Psoas muscle (tissue), 8 donors: ENCODE data around the gene PTPRK. TPM values are rescaled to one million over a fixed set of nuclear protein-coding genes. Genes with fewer than 3 reads are reported as not detected.

Source experiments
- ATAC-seq, 4 donors: fragments of 200-7000 bp; cut with Tn5 transposase; one replicate each; pipeline ENCODE4 v1.9.1; 2020; ENCODE audit warnings: moderate library complexity in 3 of 4, mild to moderate bottlenecking in 2 of 4
- DNase-seq, 2 donors: peaks; one replicate each; pipeline ENCODE4 v3.0.0-alpha.2; 2020
- H3K27ac ChIP-seq: fragments of 200-600 bp; one replicate; pipeline ENCODE4 v1.8.0; 2022
- H3K27me3 ChIP-seq, 3 donors: fragments of 200-600 bp in 1 of 3; one replicate each; pipeline versions ENCODE4 v1.6.1 to v1.8.0; 2013 to 2022; ENCODE audit warnings: low read length in 2 of 3, mild to moderate bottlenecking in 2 of 3, moderate library complexity in 1 of 3; ENCODE audit not compliant: insufficient read depth in 3 of 3
- H3K36me3 ChIP-seq, 2 donors: fragments of 200-600 bp in 1 of 2; one replicate each; pipeline versions ENCODE4 v1.6.1 to v1.8.0; 2013 to 2022; ENCODE audit warnings: low read depth in 1 of 2, mild to moderate bottlenecking in 1 of 2, moderate library complexity in 1 of 2; ENCODE audit not compliant: insufficient read depth in 1 of 2
- H3K4me1 ChIP-seq: fragments of 200-600 bp; one replicate; pipeline ENCODE4 v1.8.0; 2022
- H3K4me3 ChIP-seq: fragments of 200-600 bp; one replicate; pipeline ENCODE4 v1.8.0; 2022; ENCODE audit warnings: mild to moderate bottlenecking
- H3K9me3 ChIP-seq: fragments of 200-600 bp; one replicate; pipeline ENCODE4 v1.8.0; 2022
- CTCF ChIP-seq: fragments of 200-600 bp; IDR thresholded peaks from one replicate; pipeline ENCODE4 v1.8.0; 2022; ENCODE audit warnings: antibody characterized with exemption
- WGBS, 3 donors: extraction: QIAGEN DNeasy Blood & Tissue Kit; methylation state at CpG; one replicate each; pipeline versions ENCODE4 v1.1.6 to v1.1.7; 2013; 5-methylcytosine and 5-hydroxymethylcytosine counted together
- intact Hi-C, 2 donors: fragments of 100-400 bp; cut with DNase I; formaldehyde crosslinking; loops; one replicate each; pipeline versions ENCODE4 v1.11.0 to v1.14.2; 2022
- polyA plus RNA-seq, 3 donors: library from polyadenylated mRNA; stranded (reverse); fragments of 200-250 nt; gene quantifications; one replicate each; pipeline ENCODE4 v1.2.3, GENCODE V29; 2013
- total RNA-seq, 4 donors: library from RNA; stranded (reverse); fragmentation: NEBNext Ultra II Directional in 2 of 4; extraction: Animal tissue kit (Norgen Biotek cat#: 25700) in 2 of 4; gene quantifications; one replicate each; pipeline versions ENCODE4 v1.2.1 to v1.2.4, GENCODE V29; 2021 to 2023
- donor health status: healthy with polysubstance abuse.
- donor health status: DM: no; HTN: no; CAD: no; lungs with moderate emphysema.
- donor health status: Bipolar disorder and iron deficiency.
- donor health status: healthy.
- donor health status: DM: yes; HTN: yes; CAD: no.
- donor health status: DM: no; HTN: no; CAD: no.
- donor health status: DM: no; HTN: no; CAD: no.
- donor health status: DM: yes; HTN: yes; CAD: no.

PTPRK gene
- total and polyA plus RNA-seq, 7 donors = 3.2 to 10.6 (median 9.1) TPM

GRCh38 chr6:128259029-128259724 lies 261.2 kb downstream of the PTPRK start:
- 56 to 78% (median 60%) methylated on average over 2 of the region's 2 CpGs for WGBS, 3 donors
- DNase-seq (no peak), ATAC-seq (no peak)
- intact Hi-C loops = loop anchor here in 1 of 2 donors (10.0 kb wide), 1 partner anchor 256 kb away; no protein-coding TSS in a partner anchor
- Histone ChIP-seq H3K4me3 (no peak overlapping the region), H3K4me1 (no peaks in the 10 kb centered on the region), H3K36me3 (no peaks in the 10 kb centered on the region), H3K9me3 (no peaks in the 10 kb centered on the region), H3K27me3 (no peaks in the 10 kb centered on the region), H3K27ac (no peak overlapping the region)
- TF ChIP-seq CTCF = no peak

- DNase-seq = no peak
- no peak for TF ChIP-seq CTCF
- Histone ChIP-seq H3K4me1 (no peaks in the 10 kb centered on the region), H3K4me3 (no peak overlapping the region), H3K27ac (no peak overlapping the region), H3K36me3 (no peaks in the 10 kb centered on the region), H3K27me3 (no peaks in the 10 kb centered on the region), H3K9me3 (no peaks in the 10 kb centered on the region)
- no peak for ATAC-seq
- WGBS, 3 donors = 95 to 97% (median 97%) methylated on average over 5 of the region's 5 CpGs
- intact Hi-C loops = loop anchor here in 1 of 2 donors (10.0 kb wide), 1 partner anchor 259 kb away; no protein-coding TSS in a partner anchor
Observed at GRCh38 chr6:128256095-128256494, 264.3 kb downstream of the PTPRK start.

DNA sequence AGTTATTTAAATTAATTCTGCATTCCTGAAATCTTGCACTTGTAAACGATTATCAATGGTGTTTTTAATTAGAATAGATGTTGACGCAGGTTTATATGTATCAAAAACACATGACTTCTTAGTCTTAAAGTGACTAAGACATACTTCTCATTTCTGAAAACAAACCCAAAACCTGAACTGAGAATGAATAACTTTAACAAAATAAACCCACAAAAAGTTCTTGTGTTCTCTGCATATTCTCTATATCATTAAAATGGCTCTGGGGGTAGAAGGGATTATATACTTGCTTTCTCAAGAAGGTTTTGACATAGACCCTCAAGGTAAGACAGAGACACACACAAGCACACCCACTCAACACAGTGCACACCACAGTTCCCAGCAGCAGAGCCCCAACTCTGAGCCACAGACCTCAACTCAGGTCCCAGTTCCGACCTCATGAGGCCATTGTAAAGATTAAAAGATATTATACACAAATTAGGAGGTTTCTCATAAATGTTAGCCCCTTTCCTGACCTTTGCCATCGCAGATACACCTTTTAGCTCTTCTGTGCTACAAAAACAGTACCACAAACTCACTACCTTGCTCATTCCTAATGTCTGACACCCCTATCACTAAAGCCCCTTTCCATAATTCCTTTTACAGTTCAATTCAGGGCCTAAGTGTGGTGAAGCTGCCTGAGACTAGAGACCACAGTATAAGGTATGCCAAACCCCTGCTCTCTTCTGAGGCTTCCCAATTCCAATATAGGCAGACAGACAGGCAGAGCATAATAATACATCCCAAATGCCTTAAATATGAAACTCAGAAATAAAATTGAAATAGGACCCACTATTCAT lies 267.8 kb downstream of the PTPRK start:
- Histone ChIP-seq H3K4me3 (no peak overlapping the region), H3K27me3 (no peaks in the 10 kb centered on the region), H3K36me3 (no peaks in the 10 kb centered on the region), H3K27ac (no peak overlapping the region), H3K4me1 (peaks cover 3% of the 10 kb centered on the region), H3K9me3 (no peaks in the 10 kb centered on the region)
- 93 to 97% (median 93%) methylated on average over 4 of the region's 4 CpGs for WGBS, 3 donors
- intact Hi-C loops = loop anchor here in 1 of 2 donors (10.0 kb wide), 1 partner anchor 262 kb away; no protein-coding TSS in a partner anchor
- no peak for TF ChIP-seq CTCF
- ATAC-seq (no peak), DNase-seq (no peak)

GRCh38 chr6:128251445-128252340 lies 268.7 kb downstream of the PTPRK start:
- Histone ChIP-seq H3K9me3 (no peaks in the 10 kb centered on the region), H3K36me3 (no peaks in the 10 kb centered on the region), H3K4me3 (no peak overlapping the region), H3K27ac (no peak overlapping the region), H3K27me3 (no peaks in the 10 kb centered on the region), H3K4me1 (peaks cover 3% of the 10 kb centered on the region)
- TF ChIP-seq CTCF = no peak
- intact Hi-C loops = loop anchor here in 1 of 2 donors (10.0 kb wide), 1 partner anchor 263 kb away; no protein-coding TSS in a partner anchor
- ATAC-seq (no peak), DNase-seq (no peak)
- 87 to 96% (median 94%) methylated on average over 4 of the region's 4 CpGs for WGBS, 3 donors
